ENCODE data around the gene HOXB9.

The HOXB9 gene

DNA sequence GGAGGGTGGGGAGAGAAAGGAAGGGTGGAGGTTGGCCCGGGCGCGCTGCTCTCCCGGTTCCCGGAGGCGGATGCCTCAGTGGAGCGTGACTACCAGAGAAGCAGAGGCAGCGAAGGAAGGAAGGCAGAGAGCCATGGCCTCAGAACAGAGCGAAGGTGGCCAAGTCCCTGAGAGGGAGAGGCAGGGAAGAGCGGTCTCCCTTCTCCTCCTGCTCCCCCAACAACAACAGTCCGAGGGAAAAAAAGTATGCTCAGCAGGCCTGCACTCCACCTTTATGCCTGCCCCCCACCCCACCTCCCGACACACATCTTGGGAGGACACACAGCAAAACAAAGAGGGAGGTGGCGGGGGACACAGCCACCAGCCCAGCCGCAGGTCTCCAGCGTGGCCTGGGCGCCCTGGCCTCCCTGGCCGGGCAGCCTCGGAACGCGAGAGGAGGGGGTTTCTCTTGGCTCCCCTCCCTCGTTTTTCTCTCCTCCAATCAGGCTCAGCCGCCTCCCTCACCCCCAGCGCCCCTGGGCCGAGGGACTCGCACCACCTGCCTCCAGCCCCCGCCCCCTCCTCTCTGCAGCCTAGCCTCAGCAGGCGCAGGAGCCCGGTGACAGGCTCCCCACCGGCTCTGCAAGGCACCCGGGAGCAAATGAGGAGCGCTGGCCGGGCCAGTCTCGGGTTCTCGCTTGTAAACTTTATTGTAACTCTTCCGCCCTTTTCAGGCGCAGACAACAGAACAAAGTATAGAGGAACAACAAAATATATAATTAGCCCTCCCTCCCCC is 14.3 kb downstream of the HOXB9 start:
- Histone ChIP-seq H3K36me3 (ENCODE audit: insufficient read depth) (no peaks in the 10 kb centered on the region), H3K9ac (peak overlapping the region; percentile 30; the same call in 1 of the 2 replicates), H2AFZ (ENCODE audit: low read depth) (peak overlapping the region; percentile 96; the same call in 1 of the 2 replicates), H3K4me2 (peak overlapping the region; percentile 92; the same call in 1 of the 2 replicates), H3K27ac (peak overlapping the region; percentile 74; the same call in 1 of the 2 replicates), H3K27me3 (ENCODE audit: insufficient read depth, low read depth) (peaks cover 34% of the 10 kb centered on the region), H3K4me1 (ENCODE audit: low read depth, poor library complexity, severe bottlenecking) (peaks cover 17% of the 10 kb centered on the region), H3K79me2 (ENCODE audit: insufficient read depth, low read depth) (no peaks in the 10 kb centered on the region), H3K4me3 (IDR thresholded peaks at IDR 0.05; ENCODE audit: insufficient read depth, low read depth, low read length) (no peak overlapping the region), H4K20me1 (ENCODE audit: insufficient read depth) (no peaks in the 10 kb centered on the region)
- TF ChIP-seq, protein P1, sequence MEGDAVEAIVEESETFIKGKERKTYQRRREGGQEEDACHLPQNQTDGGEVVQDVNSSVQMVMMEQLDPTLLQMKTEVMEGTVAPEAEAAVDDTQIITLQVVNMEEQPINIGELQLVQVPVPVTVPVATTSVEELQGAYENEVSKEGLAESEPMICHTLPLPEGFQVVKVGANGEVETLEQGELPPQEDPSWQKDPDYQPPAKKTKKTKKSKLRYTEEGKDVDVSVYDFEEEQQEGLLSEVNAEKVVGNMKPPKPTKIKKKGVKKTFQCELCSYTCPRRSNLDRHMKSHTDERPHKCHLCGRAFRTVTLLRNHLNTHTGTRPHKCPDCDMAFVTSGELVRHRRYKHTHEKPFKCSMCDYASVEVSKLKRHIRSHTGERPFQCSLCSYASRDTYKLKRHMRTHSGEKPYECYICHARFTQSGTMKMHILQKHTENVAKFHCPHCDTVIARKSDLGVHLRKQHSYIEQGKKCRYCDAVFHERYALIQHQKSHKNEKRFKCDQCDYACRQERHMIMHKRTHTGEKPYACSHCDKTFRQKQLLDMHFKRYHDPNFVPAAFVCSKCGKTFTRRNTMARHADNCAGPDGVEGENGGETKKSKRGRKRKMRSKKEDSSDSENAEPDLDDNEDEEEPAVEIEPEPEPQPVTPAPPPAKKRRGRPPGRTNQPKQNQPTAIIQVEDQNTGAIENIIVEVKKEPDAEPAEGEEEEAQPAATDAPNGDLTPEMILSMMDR (conservative IDR thresholded peaks at IDR 0.05; ENCODE audit: low read depth, low read length), result no peak

DNA sequence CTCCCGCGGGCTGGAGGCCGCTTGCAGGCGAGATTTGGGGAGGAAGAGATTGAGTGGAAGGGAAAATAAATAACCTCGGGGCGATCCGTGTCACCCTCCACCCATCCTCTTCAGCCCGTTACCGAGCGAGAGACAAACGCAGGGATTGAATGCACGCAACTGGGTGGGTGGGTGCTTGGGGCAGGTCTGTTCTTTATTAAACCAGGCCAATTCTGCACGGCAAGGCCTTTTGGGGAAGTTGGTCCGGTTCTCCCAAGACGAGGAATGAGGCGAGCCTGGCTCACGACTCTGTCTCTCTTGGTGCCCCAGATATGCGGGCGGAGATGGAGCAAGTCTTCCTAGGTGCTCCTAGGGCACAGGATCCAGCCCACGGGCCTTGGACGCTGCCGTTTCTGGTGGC is 14.9 kb downstream of the HOXB9 start:
- H3K27ac ChIP-seq, result peak overlapping the region; percentile 74

DNA sequence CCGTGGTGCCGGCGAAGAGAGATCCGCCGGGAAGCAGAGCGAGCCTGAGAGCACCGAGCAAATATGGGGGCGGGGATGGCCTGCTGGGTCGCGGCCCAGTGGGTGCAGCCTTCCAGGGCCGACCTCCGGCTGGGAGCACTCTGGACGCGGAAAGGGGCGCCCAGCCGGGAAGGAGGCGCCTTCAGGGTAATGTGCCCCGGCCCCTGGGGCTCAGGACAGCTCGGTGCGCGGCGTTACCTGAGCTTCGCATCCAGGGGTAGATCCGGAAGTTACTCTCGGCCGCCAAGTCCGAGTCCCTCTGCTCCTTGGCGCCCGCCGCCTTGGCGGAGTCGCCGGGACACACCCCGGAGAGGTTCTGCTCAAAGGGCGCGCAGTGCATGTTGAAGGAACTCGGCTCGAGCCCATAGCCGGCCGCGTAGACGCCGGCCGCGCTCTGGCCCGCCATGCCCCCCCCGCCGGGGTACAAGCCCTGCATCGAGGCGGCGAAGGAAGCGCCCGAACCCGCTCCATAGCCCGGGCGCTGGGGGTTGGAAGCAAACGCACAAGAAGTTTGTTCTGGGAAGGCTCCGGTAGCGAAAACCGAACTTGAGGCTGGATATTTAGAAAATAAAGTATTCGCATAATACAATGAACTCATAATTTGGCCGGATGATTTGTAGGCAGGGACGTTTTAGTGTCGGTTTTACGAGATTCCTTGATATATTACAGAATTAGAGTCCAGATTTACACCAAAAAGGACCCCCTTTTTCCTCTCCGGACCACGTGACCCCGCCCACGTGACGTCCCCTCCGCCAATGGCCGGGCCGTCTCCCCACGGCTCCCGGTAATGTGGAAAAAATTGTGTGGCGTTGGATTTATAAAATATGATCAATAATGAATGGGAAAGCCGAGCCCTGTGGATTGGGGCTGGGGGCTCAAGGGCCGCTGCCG is 15.6 kb downstream of the HOXB9 start, which contains the start of gene HOXB7:
TSS of gene HOXB7 (minus strand) at position 736 of the 930 bp plus-strand sequence. CDS start at position 637, 99 bp downstream.
- peak within 1 kb of the TSS; percentile 74 for H3K27ac ChIP-seq

More for the DNA sequence above, 14.9 kb downstream of the HOXB9 start:
- peak overlapping the region; percentile 92 for H3K4me2 ChIP-seq
- H2AFZ ChIP-seq (ENCODE audit: low read depth), result peak overlapping the region; percentile 96
- TF ChIP-seq, protein P1 (conservative IDR thresholded peaks at IDR 0.05; ENCODE audit: low read depth, low read length), result no peak
- H3K79me2 ChIP-seq (ENCODE audit: insufficient read depth, low read depth), result no peaks in the 10 kb centered on the region
- peaks cover 28% of the 10 kb centered on the region; the same call in 1 of the 2 replicates for H3K27me3 ChIP-seq (ENCODE audit: insufficient read depth, low read depth)
- H3K4me1 ChIP-seq (ENCODE audit: low read depth, poor library complexity, severe bottlenecking), result peaks cover 17% of the 10 kb centered on the region
- no peak overlapping the region for H3K4me3 ChIP-seq (IDR thresholded peaks at IDR 0.05; ENCODE audit: insufficient read depth, low read depth, low read length)
- H4K20me1 ChIP-seq (ENCODE audit: insufficient read depth), result no peaks in the 10 kb centered on the region
- peak overlapping the region; percentile 88 for H3K9ac ChIP-seq
- no peaks in the 10 kb centered on the region for H3K36me3 ChIP-seq (ENCODE audit: insufficient read depth)

More for the DNA sequence above, 15.6 kb downstream of the HOXB9 start, which contains the start of gene HOXB7:
- Histone ChIP-seq H3K36me3 (ENCODE audit: insufficient read depth) (no peaks in the 10 kb centered on the region), H3K4me2 (peak within 1 kb of the TSS; percentile 92), H3K79me2 (ENCODE audit: insufficient read depth, low read depth) (no peaks in the 10 kb centered on the region), H3K4me3 (IDR thresholded peaks at IDR 0.05; ENCODE audit: insufficient read depth, low read depth, low read length) (no peak within 1 kb of the TSS), H4K20me1 (ENCODE audit: insufficient read depth) (no peaks in the 10 kb centered on the region), H2AFZ (ENCODE audit: low read depth) (peak within 1 kb of the TSS; percentile 96), H3K4me1 (ENCODE audit: low read depth, poor library complexity, severe bottlenecking) (peaks cover 17% of the 10 kb centered on the region), H3K9ac (peak within 1 kb of the TSS; percentile 88), H3K27me3 (ENCODE audit: insufficient read depth, low read depth) (peaks cover 21% of the 10 kb centered on the region; the same call in 1 of the 2 replicates)
- TF ChIP-seq, protein P1 (conservative IDR thresholded peaks at IDR 0.05; ENCODE audit: low read depth, low read length), result no peak
